Tibial nerve (tissue), 4 donors: ENCODE measurements around the gene CTSF. TPM values are rescaled to one million over a fixed set of nuclear protein-coding genes. Genes with fewer than 3 reads are reported as not detected.

Experiments
- DNase-seq, 2 donors: peaks; one replicate each; pipeline ENCODE4 v3.0.0-alpha.2; 2019; ENCODE audit warnings: low spot score in 2 of 2
- H3K27ac ChIP-seq, 4 donors: fragments of 200-600 bp; sonication (generic) in 3 of 4; one replicate each; pipeline ENCODE4 v1.5.1; 2017 to 2019; ENCODE audit warnings: mild to moderate bottlenecking in 1 of 4
- H3K27me3 ChIP-seq, 2 donors: fragments of 200-600 bp; sonication (generic) in 1 of 2; one replicate each; pipeline versions ENCODE4 v1.5.1 to v1.6.0; 2017 to 2019
- H3K36me3 ChIP-seq, 3 donors: fragments of 200-600 bp; sonication (generic); one replicate each; pipeline ENCODE4 v1.5.1; 2018 to 2019
- H3K4me1 ChIP-seq, 4 donors: fragments of 200-600 bp; sonication (generic) in 3 of 4; one replicate each; pipeline ENCODE4 v1.5.1; 2017 to 2019
- H3K4me3 ChIP-seq, 4 donors: fragments of 200-600 bp; sonication (generic) in 3 of 4; one replicate each; pipeline ENCODE4 v1.5.1; 2017 to 2019; ENCODE audit warnings: mild to moderate bottlenecking in 1 of 4, moderate library complexity in 1 of 4
- H3K9me3 ChIP-seq, 4 donors: fragments of 200-600 bp; sonication (generic) in 3 of 4; one replicate each; pipeline ENCODE4 v1.5.1; 2017 to 2019
- EP300 ChIP-seq, 2 donors: sonication (generic); formaldehyde crosslinking; IDR thresholded peaks; one replicate each; pipeline ENCODE4 v1.6.1; 2017; ENCODE audit warnings: antibody characterized with exemption in 2 of 2, mild to moderate bottlenecking in 1 of 2
- POLR2A ChIP-seq, 2 donors: fragments of 450-650 bp; IDR thresholded peaks; one replicate each; pipeline ENCODE4 v1.6.1; 2017; ENCODE audit warnings: antibody characterized with exemption in 2 of 2, mild to moderate bottlenecking in 2 of 2, moderate library complexity in 2 of 2
- WGBS, 2 donors: methylation state at CpG; one replicate each; pipeline ENCODE4 v1.1.5; 2018; 5-methylcytosine and 5-hydroxymethylcytosine counted together
- total RNA-seq, 4 donors: library from RNA; depleted of rRNA; stranded (reverse); fragments of >200 nt; gene quantifications; one replicate each; pipeline ENCODE4 v1.1.0, GENCODE V29; 2016
- TF ChIP-seq, protein P1 (sequence below), 5 experiments: fragments of 200-600 bp in 3 of 5; fragments of 450-650 bp in 2 of 5; sonication (generic) in 3 of 5; IDR thresholded peaks; one replicate each; pipeline ENCODE4 v1.5.1; 2016 to 2019; ENCODE audit warnings: antibody characterized with exemption in 5 of 5, mild to moderate bottlenecking in 3 of 5, moderate library complexity in 2 of 5

Gene CTSF
- total RNA-seq, 4 donors from 2014 or later = 102 to 322 (median 190) TPM

DNA sequence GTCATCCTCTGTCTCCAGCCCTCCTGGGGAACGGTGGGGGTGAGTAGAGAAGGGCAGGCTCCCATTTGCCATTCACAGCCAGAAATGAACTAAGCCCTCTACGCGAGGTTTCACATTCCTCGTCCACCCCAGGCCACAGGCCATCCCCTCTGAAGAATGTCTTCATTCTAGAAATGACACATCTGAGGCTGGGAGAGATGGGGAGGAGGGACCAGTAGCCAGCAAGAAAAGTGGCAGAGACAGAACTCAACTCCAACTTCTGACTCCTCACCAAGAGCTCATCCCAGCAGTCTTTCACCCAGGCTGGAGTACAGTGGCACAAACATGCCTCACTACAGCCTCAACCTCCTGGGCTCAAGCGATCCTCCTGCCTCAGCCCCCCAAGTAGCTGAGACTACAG, 3.4 kb downstream of the CTSF start:
- no peak for DNase-seq
- H3K27me3 ChIP-seq = no peaks in the 10 kb centered on the region
- H3K27ac ChIP-seq = no peak overlapping the region
- H3K9me3 ChIP-seq = no peaks in the 10 kb centered on the region
- H3K4me3 ChIP-seq = no peak overlapping the region
- TF ChIP-seq EP300 (IDR thresholded peaks at IDR 0.05) (no peak), POLR2A (IDR thresholded peaks at IDR 0.05) (no peak)
- TF ChIP-seq, protein P1, sequence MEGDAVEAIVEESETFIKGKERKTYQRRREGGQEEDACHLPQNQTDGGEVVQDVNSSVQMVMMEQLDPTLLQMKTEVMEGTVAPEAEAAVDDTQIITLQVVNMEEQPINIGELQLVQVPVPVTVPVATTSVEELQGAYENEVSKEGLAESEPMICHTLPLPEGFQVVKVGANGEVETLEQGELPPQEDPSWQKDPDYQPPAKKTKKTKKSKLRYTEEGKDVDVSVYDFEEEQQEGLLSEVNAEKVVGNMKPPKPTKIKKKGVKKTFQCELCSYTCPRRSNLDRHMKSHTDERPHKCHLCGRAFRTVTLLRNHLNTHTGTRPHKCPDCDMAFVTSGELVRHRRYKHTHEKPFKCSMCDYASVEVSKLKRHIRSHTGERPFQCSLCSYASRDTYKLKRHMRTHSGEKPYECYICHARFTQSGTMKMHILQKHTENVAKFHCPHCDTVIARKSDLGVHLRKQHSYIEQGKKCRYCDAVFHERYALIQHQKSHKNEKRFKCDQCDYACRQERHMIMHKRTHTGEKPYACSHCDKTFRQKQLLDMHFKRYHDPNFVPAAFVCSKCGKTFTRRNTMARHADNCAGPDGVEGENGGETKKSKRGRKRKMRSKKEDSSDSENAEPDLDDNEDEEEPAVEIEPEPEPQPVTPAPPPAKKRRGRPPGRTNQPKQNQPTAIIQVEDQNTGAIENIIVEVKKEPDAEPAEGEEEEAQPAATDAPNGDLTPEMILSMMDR (IDR thresholded peaks at IDR 0.05) = no peak
- H3K4me1 ChIP-seq = peaks cover 0 to 21% (median 3%) of the 10 kb centered on the region in 4 donors
- 77 to 89% methylated on average over 5 of the region's 5 CpGs for WGBS, 2 donors
- H3K36me3 ChIP-seq = peaks cover 0 to 59% (median 0%) of the 10 kb centered on the region in 3 donors

DNA sequence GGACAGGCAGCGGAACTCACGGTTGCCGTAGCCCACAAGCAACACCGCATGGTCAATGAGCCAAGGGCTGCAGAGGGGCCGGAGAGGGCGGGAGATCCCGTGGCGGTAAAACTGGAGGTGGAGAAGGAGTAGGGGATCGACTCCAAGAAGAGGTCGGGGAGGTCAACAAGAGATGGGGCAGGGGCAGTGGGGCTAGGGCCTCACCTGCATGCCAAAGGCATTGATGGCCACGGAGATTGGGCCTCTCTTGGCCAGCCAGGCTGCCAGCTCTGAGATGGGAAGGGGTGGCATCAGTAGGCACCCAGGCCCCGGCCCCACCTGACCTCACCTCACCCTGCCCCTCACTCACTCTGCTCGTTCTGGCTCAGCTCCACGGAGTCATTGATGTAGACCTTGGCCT, 3.9 kb downstream of the CTSF start:
- Histone ChIP-seq H3K36me3 (peaks cover 0 to 59% (median 0%) of the 10 kb centered on the region in 3 donors), H3K27me3 (no peaks in the 10 kb centered on the region), H3K4me3 (no peak overlapping the region), H3K27ac (no peak overlapping the region), H3K4me1 (peaks cover 0 to 22% (median 3%) of the 10 kb centered on the region in 4 donors), H3K9me3 (no peaks in the 10 kb centered on the region)
- no peak for TF ChIP-seq POLR2A (IDR thresholded peaks at IDR 0.05)
- TF ChIP-seq, protein P1 (IDR thresholded peaks at IDR 0.05) = no peak
- no peak for TF ChIP-seq EP300 (IDR thresholded peaks at IDR 0.05)
- 85 to 87% methylated on average over 14 of the region's 14 CpGs for WGBS, 2 donors
- no peak for DNase-seq

DNA sequence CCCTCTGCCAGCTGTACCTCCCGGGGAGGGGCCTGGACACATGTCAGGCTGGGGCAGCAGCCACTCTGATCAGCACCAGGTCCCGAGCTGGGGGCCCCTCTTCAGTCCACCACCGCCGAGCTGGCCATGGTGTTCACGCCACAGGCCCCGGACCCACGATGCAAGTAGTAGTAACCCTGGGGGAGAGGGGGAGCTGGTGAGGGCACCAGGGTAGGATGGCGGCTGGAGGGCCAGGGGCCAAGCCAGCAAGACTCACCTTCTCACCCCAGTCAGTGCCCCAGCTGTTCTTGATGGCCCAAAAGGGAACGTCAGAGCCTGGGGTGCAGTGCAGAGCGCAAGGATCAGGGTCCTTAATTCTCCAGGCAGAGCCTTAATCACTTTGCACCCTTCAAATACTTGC, 4.6 kb downstream of the CTSF start:
- Histone ChIP-seq H3K4me3 (no peak overlapping the region), H3K27me3 (no peaks in the 10 kb centered on the region), H3K36me3 (peaks cover 0 to 59% (median 0%) of the 10 kb centered on the region in 3 donors), H3K9me3 (no peaks in the 10 kb centered on the region), H3K27ac (no peak overlapping the region), H3K4me1 (peaks cover 0 to 25% (median 6%) of the 10 kb centered on the region in 4 donors)
- no peak for DNase-seq
- WGBS, 2 donors = 86 to 88% methylated on average over 4 to 10 of the region's 10 CpGs
- TF ChIP-seq, protein P1 (IDR thresholded peaks at IDR 0.05) = no peak
- no peak for TF ChIP-seq EP300 (IDR thresholded peaks at IDR 0.05)
- TF ChIP-seq POLR2A (IDR thresholded peaks at IDR 0.05) = no peak

DNA sequence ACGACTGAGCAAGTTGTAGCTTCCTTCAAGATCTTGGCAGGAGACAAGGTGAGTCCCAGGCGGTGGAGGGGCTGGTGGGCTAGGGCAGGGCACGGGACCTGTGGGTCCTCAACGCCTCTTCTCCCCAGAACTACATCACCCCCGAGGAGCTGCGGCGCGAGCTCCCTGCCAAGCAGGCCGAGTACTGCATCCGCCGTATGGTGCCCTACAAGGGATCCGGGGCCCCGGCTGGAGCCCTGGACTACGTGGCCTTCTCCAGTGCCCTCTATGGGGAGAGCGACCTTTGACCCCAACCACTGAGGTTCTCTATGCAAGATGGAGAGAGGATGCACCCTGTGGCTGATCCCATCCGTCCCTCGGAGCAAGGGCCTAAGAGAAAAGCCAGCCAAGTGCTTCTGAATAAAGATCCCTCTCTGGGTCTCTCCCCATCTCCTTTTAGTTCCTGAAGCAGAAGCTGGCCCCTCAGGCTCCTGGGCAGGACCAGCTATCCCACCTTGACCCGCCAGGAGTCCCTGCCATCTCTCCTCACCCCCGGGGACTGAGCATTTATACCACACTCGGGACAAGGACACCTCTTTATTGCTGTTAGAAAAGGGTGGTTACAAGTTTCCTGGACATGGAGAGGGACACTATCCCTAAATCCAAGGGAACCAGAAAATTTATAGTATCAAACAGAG, 5.4 kb downstream of the CTSF start:
- TF ChIP-seq, protein P1 (IDR thresholded peaks at IDR 0.05) = no peak
- WGBS, 2 donors = 86 to 88% methylated on average over 19 to 20 of the region's 20 CpGs
- no peak for DNase-seq
- no peaks in the 10 kb centered on the region for H3K27me3 ChIP-seq
- H3K9me3 ChIP-seq = no peaks in the 10 kb centered on the region
- no peak overlapping the region for H3K4me3 ChIP-seq
- peaks cover 0 to 24% (median 7%) of the 10 kb centered on the region in 4 donors for H3K4me1 ChIP-seq
- peaks cover 0 to 59% (median 0%) of the 10 kb centered on the region in 3 donors for H3K36me3 ChIP-seq
- H3K27ac ChIP-seq = no peak overlapping the region

DNA sequence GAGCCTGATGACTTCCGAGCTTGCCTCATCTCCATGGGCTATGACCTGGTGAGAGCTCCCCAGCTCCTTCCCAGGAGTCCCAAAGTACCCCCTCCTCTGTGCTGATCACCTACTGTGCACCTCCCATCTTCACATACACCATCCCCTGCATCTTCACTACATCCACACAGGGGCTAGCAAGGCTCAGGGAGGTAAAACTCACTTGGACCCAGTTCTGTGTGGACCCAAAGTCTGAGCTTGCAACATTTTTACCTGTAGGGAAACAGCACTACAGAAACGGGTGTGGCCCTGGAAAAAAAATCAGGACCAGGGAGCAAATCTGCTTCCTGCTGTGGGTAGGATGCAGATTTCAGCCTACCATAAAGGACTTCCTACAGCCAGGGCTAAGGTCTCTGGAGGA, 6.1 kb downstream of the CTSF start:
- TF ChIP-seq EP300 (IDR thresholded peaks at IDR 0.05) = no peak
- TF ChIP-seq, protein P1 (IDR thresholded peaks at IDR 0.05) = no peak
- TF ChIP-seq POLR2A (IDR thresholded peaks at IDR 0.05) = no peak
- Histone ChIP-seq H3K27me3 (peaks cover 0 to 6% of the 10 kb centered on the region in 2 donors), H3K4me3 (no peak overlapping the region), H3K27ac (no peak overlapping the region), H3K36me3 (peaks cover 0 to 59% (median 0%) of the 10 kb centered on the region in 3 donors), H3K4me1 (peaks cover 0 to 17% (median 4%) of the 10 kb centered on the region in 4 donors), H3K9me3 (no peaks in the 10 kb centered on the region)
- 80 to 86% methylated on average over 2 of the region's 2 CpGs for WGBS, 2 donors
- DNase-seq = no peak
